Measurements from ENCODE around the gene ARID3A. TPM values are rescaled to one million over a fixed set of nuclear protein-coding genes. Genes with fewer than 3 reads are reported as not detected.

ARID3A gene
- total and polyA plus RNA-seq, 2 of the 13 experiments (the other 11 are each of a cell fraction or from before 2014, with no cell fraction given) = 71.3 to 77.9 TPM

DNA sequence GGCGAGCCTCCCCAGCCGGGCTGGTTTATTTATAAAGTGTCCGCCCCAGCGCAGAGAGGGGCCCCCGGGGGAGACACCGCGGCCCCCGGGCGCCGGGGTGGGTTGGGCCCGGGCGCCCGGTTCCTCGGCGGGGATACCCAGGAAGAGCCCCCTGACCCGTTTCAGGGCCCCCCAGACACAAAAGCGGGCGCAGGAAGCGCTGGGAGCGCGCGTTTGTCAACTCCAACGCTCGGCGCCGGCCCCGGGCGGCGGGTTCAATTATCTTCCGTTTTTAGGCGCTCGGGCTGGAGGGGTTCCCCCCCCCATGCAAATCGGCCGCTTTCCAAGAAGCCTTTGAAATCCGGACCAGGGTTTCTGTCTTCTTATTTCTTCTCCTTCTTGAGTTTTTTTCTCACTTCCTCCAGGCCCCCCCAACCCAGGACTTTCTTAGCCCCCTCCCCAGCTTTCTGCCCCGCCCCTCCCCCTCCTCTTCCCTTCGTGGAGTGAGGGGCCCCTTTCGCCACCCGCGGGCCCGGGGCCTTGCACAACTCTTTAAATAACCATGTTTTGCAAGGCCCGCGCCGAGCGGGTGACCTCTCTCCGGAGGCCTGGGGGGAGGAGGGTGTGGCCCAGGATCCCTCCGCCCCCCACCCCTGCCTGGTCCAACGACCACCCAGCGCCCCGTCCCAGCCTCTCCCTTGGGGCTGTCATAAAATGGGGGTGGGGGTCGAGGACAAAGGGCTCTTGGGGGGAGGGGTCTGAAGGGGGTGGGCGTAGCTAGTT is 935 bp downstream of the ARID3A start (continued):
- TF ChIP-seq, protein P1, sequence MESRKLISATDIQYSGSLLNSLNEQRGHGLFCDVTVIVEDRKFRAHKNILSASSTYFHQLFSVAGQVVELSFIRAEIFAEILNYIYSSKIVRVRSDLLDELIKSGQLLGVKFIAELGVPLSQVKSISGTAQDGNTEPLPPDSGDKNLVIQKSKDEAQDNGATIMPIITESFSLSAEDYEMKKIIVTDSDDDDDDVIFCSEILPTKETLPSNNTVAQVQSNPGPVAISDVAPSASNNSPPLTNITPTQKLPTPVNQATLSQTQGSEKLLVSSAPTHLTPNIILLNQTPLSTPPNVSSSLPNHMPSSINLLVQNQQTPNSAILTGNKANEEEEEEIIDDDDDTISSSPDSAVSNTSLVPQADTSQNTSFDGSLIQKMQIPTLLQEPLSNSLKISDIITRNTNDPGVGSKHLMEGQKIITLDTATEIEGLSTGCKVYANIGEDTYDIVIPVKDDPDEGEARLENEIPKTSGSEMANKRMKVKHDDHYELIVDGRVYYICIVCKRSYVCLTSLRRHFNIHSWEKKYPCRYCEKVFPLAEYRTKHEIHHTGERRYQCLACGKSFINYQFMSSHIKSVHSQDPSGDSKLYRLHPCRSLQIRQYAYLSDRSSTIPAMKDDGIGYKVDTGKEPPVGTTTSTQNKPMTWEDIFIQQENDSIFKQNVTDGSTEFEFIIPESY (CRISPR knock-in tag; IDR thresholded peaks at IDR 0.05) = 0 out of 2 replicates have a peak, but pooled peaks have one; percentile 9
- TF ChIP-seq ZNF773 (CRISPR knock-in tag; IDR thresholded peaks at IDR 0.05; ENCODE audit: borderline replicate concordance) (no peak), MYC (CRISPR knock-in tag; IDR thresholded peaks at IDR 0.05; ENCODE audit: borderline replicate concordance) (peak; percentile 55; the same call in 1 of the 2 replicates), ZNF547 (CRISPR knock-in tag; IDR thresholded peaks at IDR 0.05) (no peak), KDM6A (CRISPR knock-in tag; IDR thresholded peaks at IDR 0.05; ENCODE audit: low read depth) (peak; percentile 47; the same call in 1 of the 2 replicates), GTF3A (CRISPR knock-in tag; conservative IDR thresholded peaks at IDR 0.05) (no peak), TMF1 (CRISPR knock-in tag; IDR thresholded peaks at IDR 0.05; ENCODE audit: low read depth) (no peak)
- TF ChIP-seq, protein P2, sequence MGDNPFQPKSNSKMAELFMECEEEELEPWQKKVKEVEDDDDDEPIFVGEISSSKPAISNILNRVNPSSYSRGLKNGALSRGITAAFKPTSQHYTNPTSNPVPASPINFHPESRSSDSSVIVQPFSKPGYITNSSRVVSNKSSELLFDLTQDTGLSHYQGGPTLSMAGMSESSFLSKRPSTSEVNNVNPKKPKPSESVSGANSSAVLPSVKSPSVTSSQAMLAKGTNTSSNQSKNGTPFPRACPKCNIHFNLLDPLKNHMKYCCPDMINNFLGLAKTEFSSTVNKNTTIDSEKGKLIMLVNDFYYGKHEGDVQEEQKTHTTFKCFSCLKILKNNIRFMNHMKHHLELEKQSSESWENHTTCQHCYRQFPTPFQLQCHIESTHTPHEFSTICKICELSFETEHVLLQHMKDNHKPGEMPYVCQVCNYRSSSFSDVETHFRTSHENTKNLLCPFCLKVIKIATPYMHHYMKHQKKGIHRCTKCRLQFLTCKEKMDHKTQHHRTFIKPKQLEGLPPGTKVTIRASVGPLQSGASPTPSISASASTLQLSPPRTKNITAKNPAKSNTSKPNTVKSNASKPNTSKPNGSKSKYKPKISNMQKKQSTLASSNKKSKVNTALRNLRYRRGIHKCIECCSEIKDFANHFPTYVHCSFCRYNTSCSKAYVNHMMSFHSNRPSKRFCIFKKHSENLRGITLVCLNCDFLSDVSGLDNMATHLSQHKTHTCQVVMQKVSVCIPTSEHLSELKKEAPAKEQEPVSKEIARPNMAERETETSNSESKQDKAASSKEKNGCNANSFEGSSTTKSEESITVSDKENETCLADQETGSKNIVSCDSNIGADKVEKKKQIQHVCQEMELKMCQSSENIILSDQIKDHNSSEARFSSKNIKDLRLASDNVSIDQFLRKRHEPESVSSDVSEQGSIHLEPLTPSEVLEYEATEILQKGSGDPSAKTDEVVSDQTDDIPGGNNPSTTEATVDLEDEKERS (CRISPR knock-in tag; IDR thresholded peaks at IDR 0.05) = no peak
- TF ChIP-seq, protein P3, sequence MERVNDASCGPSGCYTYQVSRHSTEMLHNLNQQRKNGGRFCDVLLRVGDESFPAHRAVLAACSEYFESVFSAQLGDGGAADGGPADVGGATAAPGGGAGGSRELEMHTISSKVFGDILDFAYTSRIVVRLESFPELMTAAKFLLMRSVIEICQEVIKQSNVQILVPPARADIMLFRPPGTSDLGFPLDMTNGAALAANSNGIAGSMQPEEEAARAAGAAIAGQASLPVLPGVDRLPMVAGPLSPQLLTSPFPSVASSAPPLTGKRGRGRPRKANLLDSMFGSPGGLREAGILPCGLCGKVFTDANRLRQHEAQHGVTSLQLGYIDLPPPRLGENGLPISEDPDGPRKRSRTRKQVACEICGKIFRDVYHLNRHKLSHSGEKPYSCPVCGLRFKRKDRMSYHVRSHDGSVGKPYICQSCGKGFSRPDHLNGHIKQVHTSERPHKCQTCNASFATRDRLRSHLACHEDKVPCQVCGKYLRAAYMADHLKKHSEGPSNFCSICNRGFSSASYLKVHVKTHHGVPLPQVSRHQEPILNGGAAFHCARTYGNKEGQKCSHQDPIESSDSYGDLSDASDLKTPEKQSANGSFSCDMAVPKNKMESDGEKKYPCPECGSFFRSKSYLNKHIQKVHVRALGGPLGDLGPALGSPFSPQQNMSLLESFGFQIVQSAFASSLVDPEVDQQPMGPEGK (CRISPR knock-in tag; IDR thresholded peaks at IDR 0.05) = peak; percentile 86
- TF ChIP-seq, protein P4, sequence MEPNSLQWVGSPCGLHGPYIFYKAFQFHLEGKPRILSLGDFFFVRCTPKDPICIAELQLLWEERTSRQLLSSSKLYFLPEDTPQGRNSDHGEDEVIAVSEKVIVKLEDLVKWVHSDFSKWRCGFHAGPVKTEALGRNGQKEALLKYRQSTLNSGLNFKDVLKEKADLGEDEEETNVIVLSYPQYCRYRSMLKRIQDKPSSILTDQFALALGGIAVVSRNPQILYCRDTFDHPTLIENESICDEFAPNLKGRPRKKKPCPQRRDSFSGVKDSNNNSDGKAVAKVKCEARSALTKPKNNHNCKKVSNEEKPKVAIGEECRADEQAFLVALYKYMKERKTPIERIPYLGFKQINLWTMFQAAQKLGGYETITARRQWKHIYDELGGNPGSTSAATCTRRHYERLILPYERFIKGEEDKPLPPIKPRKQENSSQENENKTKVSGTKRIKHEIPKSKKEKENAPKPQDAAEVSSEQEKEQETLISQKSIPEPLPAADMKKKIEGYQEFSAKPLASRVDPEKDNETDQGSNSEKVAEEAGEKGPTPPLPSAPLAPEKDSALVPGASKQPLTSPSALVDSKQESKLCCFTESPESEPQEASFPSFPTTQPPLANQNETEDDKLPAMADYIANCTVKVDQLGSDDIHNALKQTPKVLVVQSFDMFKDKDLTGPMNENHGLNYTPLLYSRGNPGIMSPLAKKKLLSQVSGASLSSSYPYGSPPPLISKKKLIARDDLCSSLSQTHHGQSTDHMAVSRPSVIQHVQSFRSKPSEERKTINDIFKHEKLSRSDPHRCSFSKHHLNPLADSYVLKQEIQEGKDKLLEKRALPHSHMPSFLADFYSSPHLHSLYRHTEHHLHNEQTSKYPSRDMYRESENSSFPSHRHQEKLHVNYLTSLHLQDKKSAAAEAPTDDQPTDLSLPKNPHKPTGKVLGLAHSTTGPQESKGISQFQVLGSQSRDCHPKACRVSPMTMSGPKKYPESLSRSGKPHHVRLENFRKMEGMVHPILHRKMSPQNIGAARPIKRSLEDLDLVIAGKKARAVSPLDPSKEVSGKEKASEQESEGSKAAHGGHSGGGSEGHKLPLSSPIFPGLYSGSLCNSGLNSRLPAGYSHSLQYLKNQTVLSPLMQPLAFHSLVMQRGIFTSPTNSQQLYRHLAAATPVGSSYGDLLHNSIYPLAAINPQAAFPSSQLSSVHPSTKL (CRISPR knock-in tag; IDR thresholded peaks at IDR 0.05) = peak; percentile 24; the same call in 1 of the 2 replicates
- TF ChIP-seq, protein P5, sequence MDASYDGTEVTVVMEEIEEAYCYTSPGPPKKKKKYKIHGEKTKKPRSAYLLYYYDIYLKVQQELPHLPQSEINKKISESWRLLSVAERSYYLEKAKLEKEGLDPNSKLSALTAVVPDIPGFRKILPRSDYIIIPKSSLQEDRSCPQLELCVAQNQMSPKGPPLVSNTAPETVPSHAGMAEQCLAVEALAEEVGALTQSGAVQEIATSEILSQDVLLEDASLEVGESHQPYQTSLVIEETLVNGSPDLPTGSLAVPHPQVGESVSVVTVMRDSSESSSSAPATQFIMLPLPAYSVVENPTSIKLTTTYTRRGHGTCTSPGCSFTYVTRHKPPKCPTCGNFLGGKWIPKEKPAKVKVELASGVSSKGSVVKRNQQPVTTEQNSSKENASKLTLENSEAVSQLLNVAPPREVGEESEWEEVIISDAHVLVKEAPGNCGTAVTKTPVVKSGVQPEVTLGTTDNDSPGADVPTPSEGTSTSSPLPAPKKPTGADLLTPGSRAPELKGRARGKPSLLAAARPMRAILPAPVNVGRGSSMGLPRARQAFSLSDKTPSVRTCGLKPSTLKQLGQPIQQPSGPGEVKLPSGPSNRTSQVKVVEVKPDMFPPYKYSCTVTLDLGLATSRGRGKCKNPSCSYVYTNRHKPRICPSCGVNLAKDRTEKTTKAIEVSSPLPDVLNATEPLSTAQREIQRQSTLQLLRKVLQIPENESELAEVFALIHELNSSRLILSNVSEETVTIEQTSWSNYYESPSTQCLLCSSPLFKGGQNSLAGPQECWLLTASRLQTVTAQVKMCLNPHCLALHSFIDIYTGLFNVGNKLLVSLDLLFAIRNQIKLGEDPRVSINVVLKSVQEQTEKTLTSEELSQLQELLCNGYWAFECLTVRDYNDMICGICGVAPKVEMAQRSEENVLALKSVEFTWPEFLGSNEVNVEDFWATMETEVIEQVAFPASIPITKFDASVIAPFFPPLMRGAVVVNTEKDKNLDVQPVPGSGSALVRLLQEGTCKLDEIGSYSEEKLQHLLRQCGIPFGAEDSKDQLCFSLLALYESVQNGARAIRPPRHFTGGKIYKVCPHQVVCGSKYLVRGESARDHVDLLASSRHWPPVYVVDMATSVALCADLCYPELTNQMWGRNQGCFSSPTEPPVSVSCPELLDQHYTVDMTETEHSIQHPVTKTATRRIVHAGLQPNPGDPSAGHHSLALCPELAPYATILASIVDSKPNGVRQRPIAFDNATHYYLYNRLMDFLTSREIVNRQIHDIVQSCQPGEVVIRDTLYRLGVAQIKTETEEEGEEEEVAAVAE (CRISPR knock-in tag; IDR thresholded peaks at IDR 0.05; ENCODE audit: borderline replicate concordance) = no peak

Data from HepG2 (cell line).